Caco-2 (cell line): ENCODE data around the gene PLXNA2. TPM values are rescaled to one million over a fixed set of nuclear protein-coding genes. Genes with fewer than 3 reads are reported as not detected.

Experiments
- BruUV-seq: library from RNA; stranded (reverse); fragments of 400-500 nt; replicated peaks from 2 replicates; lab custom pipeline; 2021; lab: Mats Ljungman, UMichigan
- CTCF ChIA-PET: fragments of 300-600 bp; sonication (Branson Sonifier 250); formaldehyde crosslinking; loops from one replicate; lab custom pipeline; 2022; ENCODE audit warnings: antibody characterized with exemption; lab: Charles Lee
- POLR2A ChIA-PET: fragments of 300-600 bp; sonication (Branson Sonifier 250); formaldehyde crosslinking; loops from one replicate; lab custom pipeline; 2022; ENCODE audit warnings: antibody characterized with exemption; lab: Charles Lee
- DNase-seq, 2 experiments: peaks; one replicate each; pipeline versions ENCODE4 v3.0.0 to v3.0.0-alpha.2; 2020 to 2022
- H3K27me3 ChIP-seq: replicated peaks from 2 replicates; pipeline ENCODE4 v1.6.0; 2011; ENCODE audit warnings: low read length; ENCODE audit not compliant: control insufficient read depth, insufficient read depth
- H3K36me3 ChIP-seq: 2 replicates; pipeline ENCODE4 v1.5.1; 2011; ENCODE audit warnings: low read length; ENCODE audit not compliant: control insufficient read depth, insufficient read depth
- H3K4me1 ChIP-seq: fragments of 250-450 bp; sonication (Bioruptor Pico); 2 replicates; pipeline ENCODE4 v1.5.1; 2020; ENCODE audit warnings: mild to moderate bottlenecking
- H3K4me3 ChIP-seq: 2 replicates; pipeline ENCODE4 v1.5.1; 2011; ENCODE audit warnings: low read depth, mild to moderate bottlenecking, control low read depth, low read length
- H3K9me3 ChIP-seq: fragments of 250-450 bp; sonication (Bioruptor Pico); 2 replicates; pipeline ENCODE4 v1.5.1; 2020; ENCODE audit warnings: mild to moderate bottlenecking, moderate library complexity
- H3K27ac Mint-ChIP-seq: one replicate; pipeline ENCODE4 v1.8.0; 2022; ENCODE audit warnings: mixed read lengths; ENCODE audit not compliant: unreplicated experiment
- H3K27me3 Mint-ChIP-seq: one replicate; pipeline ENCODE4 v1.8.0; 2022; ENCODE audit warnings: mixed read lengths; ENCODE audit not compliant: insufficient read depth, unreplicated experiment
- H3K36me3 Mint-ChIP-seq: one replicate; pipeline ENCODE4 v1.8.0; 2022; ENCODE audit warnings: mild to moderate bottlenecking, mixed read lengths; ENCODE audit not compliant: insufficient read depth, unreplicated experiment
- H3K4me1 Mint-ChIP-seq: one replicate; pipeline ENCODE4 v1.8.0; 2022; ENCODE audit warnings: low read depth, mixed read lengths; ENCODE audit not compliant: unreplicated experiment
- H3K4me3 Mint-ChIP-seq: one replicate; pipeline ENCODE4 v1.8.0; 2022; ENCODE audit warnings: mild to moderate bottlenecking, moderate library complexity, mixed read lengths; ENCODE audit not compliant: unreplicated experiment
- H3K9me3 Mint-ChIP-seq: one replicate; pipeline ENCODE4 v1.8.0; 2022; ENCODE audit warnings: mixed read lengths; ENCODE audit not compliant: unreplicated experiment
- CTCF ChIP-seq, 2 experiments: fragments of 200-600 bp in 1 of 2; IDR thresholded peaks; 1 replicate in 1 of 2; 2 replicates in 1 of 2; pipeline versions ENCODE4 v1.5.1 to v1.8.0; 2011 to 2022; ENCODE audit warnings: antibody characterized with exemption in 1 of 2, control low read depth in 1 of 2, inconsistent platforms in 1 of 2, low read depth in 1 of 2, low read length in 1 of 2, mild to moderate bottlenecking in 1 of 2, moderate library complexity in 1 of 2; ENCODE audit not compliant: insufficient read depth in 1 of 2, severe bottlenecking in 1 of 2, unreplicated experiment in 1 of 2
- intact Hi-C: fragments of 100-400 bp; cut with micrococcal nuclease; formaldehyde crosslinking; loops from one replicate; pipeline ENCODE4 v1.10.0; 2022; ENCODE audit not compliant: unreplicated experiment
- total RNA-seq: library from RNA; stranded (reverse); gene quantifications from 2 replicates; pipeline ENCODE4 v1.2.3, GENCODE V29; 2022

PLXNA2 gene
- total RNA-seq, 1 experiment from 2014 or later, result 3.2 TPM

DNA sequence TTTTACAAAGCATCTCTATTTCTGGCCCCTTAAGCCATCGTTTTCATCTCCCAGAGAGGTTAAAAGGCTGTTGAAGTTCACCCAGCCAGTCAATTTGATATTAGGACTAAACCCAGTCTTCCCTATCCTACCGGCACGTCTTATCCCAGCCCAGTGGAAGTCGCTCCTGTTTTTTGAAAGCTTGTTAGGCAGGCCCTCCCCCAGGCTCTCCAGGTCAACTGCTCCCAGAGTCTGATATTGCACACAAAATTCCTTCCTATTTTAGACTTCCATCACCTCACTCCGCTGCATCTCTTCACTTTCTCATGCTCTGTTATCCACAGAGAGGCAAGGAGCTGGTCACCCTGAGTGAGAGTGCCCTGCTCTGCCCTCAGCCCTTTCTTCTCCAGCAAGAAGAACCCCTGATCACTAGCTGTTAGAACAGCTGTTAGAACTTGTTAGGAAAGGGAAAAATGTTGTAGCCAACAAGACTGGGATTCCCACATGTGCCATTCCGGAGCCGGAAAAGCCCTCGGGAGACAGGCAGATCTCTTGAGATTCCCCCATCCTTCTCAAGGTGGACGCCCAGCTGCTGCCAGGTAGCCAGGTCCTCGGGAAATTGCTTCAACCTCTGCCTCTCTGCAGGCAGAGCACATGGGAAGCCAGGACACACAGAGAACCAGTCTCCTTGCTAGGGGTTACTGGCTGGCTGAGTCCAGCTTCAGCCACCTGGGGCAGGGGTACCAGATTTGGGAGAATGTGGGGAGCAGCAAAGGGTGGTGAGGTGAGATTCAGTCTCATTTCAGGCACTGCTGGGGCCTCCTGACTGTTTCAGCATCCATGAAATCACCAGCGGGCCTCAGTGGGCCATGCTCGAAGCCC lies 25.7 kb downstream of the PLXNA2 start:
- BruUV-seq, result no TSS peak
- no peak overlapping the region for H3K27ac Mint-ChIP-seq
- H3K4me3 ChIP-seq, result no peak overlapping the region
- H3K27me3 ChIP-seq, result no peaks in the 10 kb centered on the region
- H3K4me1 Mint-ChIP-seq, result peaks cover 21% of the 10 kb centered on the region
- intact Hi-C loops, result no loop called here
- TF ChIP-seq CTCF (IDR thresholded peaks at IDR 0.05; ENCODE audit: insufficient read depth in 1 of 2, low read depth in 1 of 2, low read length in 1 of 2, severe bottlenecking in 1 of 2, unreplicated experiment in 1 of 2), result no peak
- no peaks in the 10 kb centered on the region for H3K27me3 Mint-ChIP-seq
- ChIA-PET POLR2A (interaction anchor here (0.6 kb wide), 1 partner anchor 20 kb away, joined by 4 read pairs; no protein-coding TSS in a partner anchor), CTCF (interaction anchor here (0.6 to 1.0 kb wide), 2 partner anchors 10 to 26 kb away, joined by 3 to 4 read pairs; no protein-coding TSS in a partner anchor)
- no peaks in the 10 kb centered on the region for H3K9me3 Mint-ChIP-seq
- H3K4me1 ChIP-seq, result peaks cover 3% of the 10 kb centered on the region; the same call in 1 of the 2 replicates
- H3K9me3 ChIP-seq, result no peaks in the 10 kb centered on the region
- H3K36me3 ChIP-seq, result no peaks in the 10 kb centered on the region
- no peaks in the 10 kb centered on the region for H3K36me3 Mint-ChIP-seq
- H3K4me3 Mint-ChIP-seq, result no peak overlapping the region
- DNase-seq, result no peak

DNA sequence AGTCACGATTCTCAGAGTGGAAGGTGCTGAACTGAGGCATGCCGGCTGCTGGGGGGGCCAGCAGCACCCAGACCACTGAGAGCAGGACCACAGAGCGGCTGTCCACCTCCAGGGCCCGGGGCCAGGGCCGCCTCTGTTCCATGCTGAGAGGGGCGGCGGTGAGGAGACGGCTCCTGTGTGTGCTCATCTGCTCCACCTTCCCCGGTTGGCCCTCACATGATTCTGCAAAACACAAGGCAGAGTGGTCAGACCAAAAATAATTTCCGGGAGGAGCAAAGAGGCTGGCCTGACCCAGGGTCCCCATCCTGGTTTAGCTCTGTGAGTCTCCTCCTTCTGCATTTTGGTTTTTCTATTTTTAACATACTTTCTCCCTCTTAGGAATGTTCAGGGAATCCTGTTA lies 26.4 kb downstream of the PLXNA2 start:
- Mint-ChIP-seq H3K9me3 (no peaks in the 10 kb centered on the region), H3K27ac (no peak overlapping the region), H3K36me3 (no peaks in the 10 kb centered on the region), H3K4me3 (no peak overlapping the region), H3K4me1 (peaks cover 21% of the 10 kb centered on the region), H3K27me3 (no peaks in the 10 kb centered on the region)
- ChIA-PET CTCF (no interaction called here), POLR2A (no interaction called here)
- H3K27me3 ChIP-seq, result no peaks in the 10 kb centered on the region
- no peaks in the 10 kb centered on the region for H3K9me3 ChIP-seq
- intact Hi-C loops, result no loop called here
- H3K36me3 ChIP-seq, result no peaks in the 10 kb centered on the region
- H3K4me3 ChIP-seq, result no peak overlapping the region
- no peak for TF ChIP-seq CTCF (IDR thresholded peaks at IDR 0.05; ENCODE audit: insufficient read depth in 1 of 2, low read depth in 1 of 2, low read length in 1 of 2, severe bottlenecking in 1 of 2, unreplicated experiment in 1 of 2)
- no TSS peak for BruUV-seq
- DNase-seq, result no peak
- H3K4me1 ChIP-seq, result peaks cover 3% of the 10 kb centered on the region; the same call in 1 of the 2 replicates

- peaks cover 21% of the 10 kb centered on the region for H3K4me1 Mint-ChIP-seq
- H3K27ac Mint-ChIP-seq, result no peak overlapping the region
- ChIA-PET CTCF (no interaction called here), POLR2A (no interaction called here)
- H3K9me3 Mint-ChIP-seq, result no peaks in the 10 kb centered on the region
- H3K36me3 ChIP-seq, result no peaks in the 10 kb centered on the region
- no peaks in the 10 kb centered on the region for H3K9me3 ChIP-seq
- peaks cover 3% of the 10 kb centered on the region; the same call in 1 of the 2 replicates for H3K4me1 ChIP-seq
- no peak overlapping the region for H3K4me3 ChIP-seq
- no peak overlapping the region for H3K4me3 Mint-ChIP-seq
- no peaks in the 10 kb centered on the region for H3K27me3 ChIP-seq
- intact Hi-C loops, result no loop called here
- DNase-seq, result no peak
- no TSS peak for BruUV-seq
- no peak for TF ChIP-seq CTCF (IDR thresholded peaks at IDR 0.05; ENCODE audit: insufficient read depth in 1 of 2, low read depth in 1 of 2, low read length in 1 of 2, severe bottlenecking in 1 of 2, unreplicated experiment in 1 of 2)
- H3K27me3 Mint-ChIP-seq, result no peaks in the 10 kb centered on the region
- H3K36me3 Mint-ChIP-seq, result no peaks in the 10 kb centered on the region
Observed at GRCh38 chr1:208216806-208217205, 27.4 kb downstream of the PLXNA2 start.
